AG04449 (cell line): ENCODE results near the gene TRPM1.

ENCODE experiments used
- CTCF ChIA-PET: fragments of 350-600 bp; formaldehyde crosslinking; extraction: SDS; loops from one replicate; lab custom pipeline; 2021; ENCODE audit warnings: antibody characterized with exemption; lab: Yijun Ruan, JAX
- POLR2A ChIA-PET: fragments of 400-600, 350-600 bp; formaldehyde crosslinking; extraction: SDS; loops from one replicate; lab custom pipeline; 2020; ENCODE audit warnings: antibody characterized with exemption, inconsistent platforms; lab: Yijun Ruan, JAX
- DNase-seq: peaks from one replicate; pipeline ENCODE4 v3.0.0-alpha.2; 2010; ENCODE audit warnings: low read depth, low spot score
- H3K4me3 ChIP-seq: 2 replicates; pipeline ENCODE4 v1.5.1; 2011; ENCODE audit warnings: low read depth, mild to moderate bottlenecking, control low read depth, low read length
- TF ChIP-seq, protein P1 (sequence below): IDR thresholded peaks from one replicate; pipeline ENCODE4 v1.5.1; 2011; ENCODE audit warnings: mild to moderate bottlenecking, moderate library complexity, low read length, control low read depth, inconsistent platforms; ENCODE audit not compliant: insufficient read depth; ENCODE audit errors: missing control alignments

The TRPM1 gene

DNA sequence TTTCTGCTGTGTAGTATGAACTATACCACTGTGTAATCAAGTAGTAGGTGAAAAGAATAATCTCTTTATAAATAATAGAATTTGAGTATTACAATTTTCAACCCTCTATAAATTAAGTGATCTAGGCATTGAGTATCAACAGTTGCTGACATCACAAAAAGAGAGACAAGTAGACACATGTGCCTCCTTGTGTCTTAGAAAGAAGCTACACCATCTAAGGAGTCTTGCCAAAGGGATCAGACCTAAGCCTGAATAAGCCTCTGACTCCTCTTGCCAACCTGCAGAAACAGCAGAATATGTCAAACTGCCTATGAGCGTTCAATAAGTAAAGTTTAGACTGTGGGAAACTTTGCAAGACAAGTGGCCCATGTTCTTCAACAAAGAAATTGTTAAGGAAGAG, 104.3 kb downstream of the TRPM1 start:
- TF ChIP-seq, protein P1, sequence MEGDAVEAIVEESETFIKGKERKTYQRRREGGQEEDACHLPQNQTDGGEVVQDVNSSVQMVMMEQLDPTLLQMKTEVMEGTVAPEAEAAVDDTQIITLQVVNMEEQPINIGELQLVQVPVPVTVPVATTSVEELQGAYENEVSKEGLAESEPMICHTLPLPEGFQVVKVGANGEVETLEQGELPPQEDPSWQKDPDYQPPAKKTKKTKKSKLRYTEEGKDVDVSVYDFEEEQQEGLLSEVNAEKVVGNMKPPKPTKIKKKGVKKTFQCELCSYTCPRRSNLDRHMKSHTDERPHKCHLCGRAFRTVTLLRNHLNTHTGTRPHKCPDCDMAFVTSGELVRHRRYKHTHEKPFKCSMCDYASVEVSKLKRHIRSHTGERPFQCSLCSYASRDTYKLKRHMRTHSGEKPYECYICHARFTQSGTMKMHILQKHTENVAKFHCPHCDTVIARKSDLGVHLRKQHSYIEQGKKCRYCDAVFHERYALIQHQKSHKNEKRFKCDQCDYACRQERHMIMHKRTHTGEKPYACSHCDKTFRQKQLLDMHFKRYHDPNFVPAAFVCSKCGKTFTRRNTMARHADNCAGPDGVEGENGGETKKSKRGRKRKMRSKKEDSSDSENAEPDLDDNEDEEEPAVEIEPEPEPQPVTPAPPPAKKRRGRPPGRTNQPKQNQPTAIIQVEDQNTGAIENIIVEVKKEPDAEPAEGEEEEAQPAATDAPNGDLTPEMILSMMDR = no peak
- DNase-seq = no peak
- POLR2A ChIA-PET = no interaction called here
- no peak overlapping the region for H3K4me3 ChIP-seq
- CTCF ChIA-PET = no interaction called here

DNA sequence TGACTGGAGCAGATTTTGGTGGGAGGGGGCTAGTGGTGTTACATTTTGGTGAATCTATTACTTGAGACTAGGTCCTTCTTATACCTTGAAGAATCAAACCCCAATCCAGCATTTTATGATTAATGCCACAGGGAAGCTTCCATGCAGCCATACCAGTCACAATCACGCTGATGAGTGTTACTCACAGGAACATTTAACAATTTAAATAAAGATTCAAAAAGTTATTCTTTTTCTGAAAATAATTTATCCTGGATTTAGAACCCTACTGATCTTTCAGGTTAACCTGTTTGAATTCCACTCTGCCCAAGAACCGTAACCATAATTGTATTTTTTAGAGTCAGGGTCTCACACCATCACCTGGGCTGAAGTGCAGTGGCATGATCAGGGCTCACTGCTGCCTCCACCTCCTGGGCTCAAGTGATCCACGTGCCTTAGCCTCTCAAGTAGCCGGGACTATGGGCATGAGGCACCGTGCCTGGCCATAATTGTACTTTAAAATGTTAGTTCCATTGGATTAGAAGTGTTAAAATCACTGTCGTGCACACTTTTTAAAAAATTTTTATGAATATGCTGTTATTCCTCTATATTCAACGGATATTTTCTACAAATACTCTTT, 109.2 kb downstream of the TRPM1 start:
- TF ChIP-seq, protein P1 = no peak
- ChIA-PET POLR2A (interaction anchor here (0.6 kb wide), 2 partner anchors 11 to 112 kb away, joined by 3 to 5 read pairs; no protein-coding TSS in a partner anchor), CTCF (interaction anchor here (0.8 to 3.0 kb wide), 4 partner anchors 9 to 496 kb away, joined by 3 to 20 read pairs (median 4); no protein-coding TSS in a partner anchor)
- DNase-seq = no peak
- peak overlapping the region; percentile 88 for H3K4me3 ChIP-seq

DNA sequence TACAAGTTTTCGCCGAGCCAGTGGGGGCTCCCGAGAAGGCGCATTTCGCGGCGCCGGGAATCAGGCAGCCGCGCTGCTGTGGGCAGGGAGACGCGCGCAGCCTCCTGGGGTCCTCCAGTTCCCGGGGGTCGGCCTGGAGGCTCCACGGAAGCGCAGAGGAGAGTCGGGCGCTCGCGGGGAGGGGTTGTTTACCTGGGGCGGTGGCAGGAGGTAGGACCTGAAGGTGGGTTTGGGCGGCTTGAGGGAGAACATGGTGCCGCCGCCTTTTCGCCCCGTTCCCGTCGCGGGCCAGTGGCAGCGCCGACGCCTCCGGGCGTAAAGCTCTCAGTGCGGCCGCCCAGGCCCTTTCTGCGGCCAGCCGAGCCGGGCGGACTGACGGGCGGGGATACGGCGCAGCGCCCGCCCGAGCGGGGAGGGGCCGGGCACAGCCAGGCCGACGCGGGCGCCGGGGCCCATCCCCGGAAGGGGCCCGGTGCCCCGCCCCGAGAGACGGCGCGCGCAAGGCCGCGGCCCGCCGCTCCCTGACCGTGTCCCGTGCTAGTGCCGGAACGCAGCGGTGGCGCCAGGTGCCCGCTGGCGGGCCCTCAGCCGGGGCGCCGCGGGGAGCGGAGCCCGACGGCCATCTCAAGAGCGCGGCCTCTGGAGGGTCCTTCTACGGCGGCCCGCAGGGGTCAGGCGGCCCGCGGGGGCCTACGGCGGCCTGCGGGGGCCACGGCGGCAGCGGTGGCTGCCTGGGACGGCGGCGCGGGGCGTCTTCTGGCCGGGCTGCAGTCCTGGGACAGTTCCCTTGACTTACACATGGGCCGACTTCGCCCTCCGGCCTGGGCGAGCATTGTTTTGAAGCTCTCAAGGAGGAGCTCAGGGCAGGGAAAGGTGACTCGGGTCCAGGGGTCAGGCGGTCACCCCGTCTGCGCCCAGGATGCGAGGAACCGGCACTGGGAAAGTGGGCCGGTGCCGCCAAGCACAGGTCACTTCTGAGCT, 110.0 kb downstream of the TRPM1 start, which contains the start of gene MTMR10:
TSS of gene MTMR10 (minus strand) at position 374 of the 981 bp plus-strand sequence. CDS start at position 252, 122 bp downstream.
- TF ChIP-seq, protein P1 = no peak
- POLR2A ChIA-PET = interaction anchor here (0.6 to 1.4 kb wide), 7 partner anchors 8 to 138 kb away, joined by 3 to 10 read pairs (median 4); partner anchors contain the start of gene TRPM1
- peak; percentile 12 for DNase-seq
- CTCF ChIA-PET = interaction anchor here (0.7 to 3.0 kb wide), 7 partner anchors 10 to 497 kb away, joined by 3 to 20 read pairs (median 3); no protein-coding TSS in a partner anchor
- peak within 1 kb of the TSS; percentile 88 for H3K4me3 ChIP-seq

DNA sequence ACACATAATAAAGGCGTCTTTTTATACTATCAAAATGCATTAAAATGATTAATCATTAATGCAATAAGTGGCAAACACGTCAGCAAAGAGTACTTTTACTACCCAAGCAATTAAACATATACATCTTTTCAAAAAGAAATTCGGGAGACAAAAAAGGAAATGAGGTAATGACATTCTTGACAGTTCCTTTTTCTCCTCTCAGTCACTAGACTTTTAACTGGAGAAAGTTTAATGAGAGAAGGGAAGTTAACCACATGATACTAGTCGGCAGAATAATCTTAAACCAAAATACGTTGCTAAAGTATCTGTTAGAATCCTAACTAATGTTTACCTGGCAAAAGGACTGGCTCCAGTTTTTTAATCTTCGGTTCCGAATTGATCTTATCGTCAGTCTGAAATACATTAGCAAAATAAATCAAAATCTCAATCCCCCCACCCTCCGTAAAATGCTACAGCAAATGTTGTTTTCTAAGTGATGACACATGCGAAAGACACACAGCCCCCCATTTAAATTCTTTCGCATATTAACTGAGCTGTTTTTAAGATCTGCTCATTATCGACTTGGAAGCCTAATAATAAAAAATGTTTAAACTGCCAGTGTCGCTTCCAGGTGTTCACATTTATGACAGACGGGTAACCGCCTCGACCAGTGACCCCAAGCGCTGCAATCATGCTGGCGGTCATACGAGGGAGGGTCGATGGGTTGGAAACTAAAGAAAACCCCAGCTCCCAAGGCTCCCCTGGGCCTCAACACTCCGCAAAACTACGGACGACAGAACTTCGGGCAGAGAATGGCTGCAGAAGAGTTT, 110.9 kb downstream of the TRPM1 start:
- no peak for DNase-seq
- CTCF ChIA-PET = interaction anchor here (0.7 to 3.0 kb wide), 6 partner anchors 10 to 488 kb away, joined by 3 to 20 read pairs (median 3); no protein-coding TSS in a partner anchor
- POLR2A ChIA-PET = interaction anchor here (0.5 to 1.4 kb wide), 6 partner anchors 8 to 287 kb away, joined by 3 to 10 read pairs (median 4); no protein-coding TSS in a partner anchor
- peak overlapping the region; percentile 88 for H3K4me3 ChIP-seq
- TF ChIP-seq, protein P1 = no peak

DNA sequence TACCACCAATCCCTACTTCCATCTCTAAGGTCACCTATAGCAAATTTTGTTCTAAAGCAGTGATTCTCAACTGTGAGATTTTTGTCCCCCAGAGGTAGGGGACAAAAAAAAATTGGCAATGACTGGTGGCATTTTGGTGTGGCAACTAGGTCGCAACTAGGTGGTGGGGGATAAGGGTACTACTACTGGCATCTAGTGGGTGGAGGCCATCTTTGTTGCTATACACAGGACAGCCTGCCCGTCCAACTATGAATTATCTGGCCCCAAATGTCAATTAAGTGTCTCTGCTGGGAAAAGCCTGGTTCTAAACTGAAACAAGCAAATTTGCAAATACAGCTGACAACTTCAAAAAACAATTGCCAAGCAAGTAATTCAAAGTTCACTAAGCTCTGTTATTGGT, 111.5 kb downstream of the TRPM1 start:
- CTCF ChIA-PET = interaction anchor here (0.7 to 3.0 kb wide), 3 partner anchors 10 to 139 kb away, joined by 3 to 20 read pairs (median 3); no protein-coding TSS in a partner anchor

More for the DNA sequence above, 111.5 kb downstream of the TRPM1 start:
- TF ChIP-seq, protein P1 = no peak
- POLR2A ChIA-PET = interaction anchor here (0.5 to 0.6 kb wide), 2 partner anchors 52 to 288 kb away, joined by 3 to 4 read pairs; no protein-coding TSS in a partner anchor
- DNase-seq = no peak
- H3K4me3 ChIP-seq = peak overlapping the region; percentile 88
